ENCODE data around the gene IFFO2. TPM values are rescaled to one million over a fixed set of nuclear protein-coding genes. Genes with fewer than 3 reads are reported as not detected.

The IFFO2 gene
- total and polyA plus RNA-seq, 2 of the 13 experiments (the other 11 are each of a cell fraction or from before 2014, with no cell fraction given) = 7.3 to 16.7 TPM

DNA sequence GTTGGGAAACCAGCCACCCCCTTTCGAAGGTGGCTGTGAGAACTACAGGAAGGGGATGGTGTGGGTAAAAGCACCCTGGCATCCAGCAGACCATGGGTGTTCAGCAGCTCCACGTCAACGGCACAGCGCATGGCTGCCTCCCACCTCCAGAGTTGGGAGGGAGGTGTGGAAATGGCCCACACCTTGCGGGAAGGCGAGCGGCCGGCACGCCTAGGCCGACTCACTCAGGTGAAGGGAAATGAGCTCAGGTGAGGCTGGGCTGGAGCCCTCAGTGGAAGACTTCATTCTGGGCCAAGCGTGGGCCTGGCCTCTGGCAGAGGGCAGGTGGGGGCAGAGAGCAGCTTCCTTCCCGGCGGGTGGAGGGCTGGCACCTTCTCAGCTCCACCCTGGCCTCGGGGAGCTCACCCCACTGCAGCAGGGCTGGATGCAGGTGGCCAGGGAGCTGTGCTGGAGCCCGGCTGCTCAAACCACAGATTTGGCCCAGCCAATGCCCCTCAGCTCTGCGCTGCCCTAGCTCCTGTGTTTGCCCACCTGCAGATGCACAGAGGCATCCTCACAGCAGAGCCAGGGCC lies 29.3 kb downstream of the IFFO2 start (continued):
- no peak for TF ChIP-seq KDM2A (CRISPR knock-in tag; IDR thresholded peaks at IDR 0.05; ENCODE audit: borderline replicate concordance, low read depth)

GRCh38 chr1:18926315-18927081 lies 30.0 kb downstream of the IFFO2 start:
- H4K20me1 ChIP-seq (ENCODE audit: insufficient read depth, low read length) = no peaks in the 10 kb centered on the region; the same call in 1 of the 2 replicates
- POLR2A ChIA-PET = no interaction called here
- H3K9ac ChIP-seq (ENCODE audit: insufficient read depth, low read depth, low read length) = no peak overlapping the region
- 82% methylated on average over 4 of the region's 13 CpGs for WGBS (ENCODE audit: low lambda C conversion rate)
- DNase-seq (ENCODE audit: low spot score) = no peak
- no peak overlapping the region for H3K27ac ChIP-seq (ENCODE audit: extremely low read length, insufficient read depth, low read length)
- H3K9me3 ChIP-seq (ENCODE audit: low read length) = no peaks in the 10 kb centered on the region
- no TSS peak for BruUV-seq (replicated peaks)
- CTCF ChIA-PET (ENCODE audit: low intra/inter-chr PET ratio, low total read pairs) = no interaction called here
- H3K36me3 ChIP-seq (replicated peaks in 1 of 2; ENCODE audit: control insufficient read depth in 1 of 2, insufficient read depth in 2 of 2, low read length in 2 of 2) = 0 out of 5 replicates have a peak, but pooled peaks cover 0 to 2% of the 10 kb centered on the region in 2 experiments
- FAIRE-seq = no peak
- H3K4me1 ChIP-seq (ENCODE audit: insufficient read depth, low read length) = peaks cover 38% of the 10 kb centered on the region
- intact Hi-C loops (cut with micrococcal nuclease; ENCODE audit: unreplicated experiment) (no loop called here), in situ Hi-C loops (cut with HindIII; ENCODE audit: extremely low pct_ligation_motif_present, low pct_unique_long_range_greater_than_20kb) (no loop called here)
- no peak for ATAC-seq
- H3K4me2 ChIP-seq (ENCODE audit: low read depth, low read length) = no peak overlapping the region
- H3K4me3 ChIP-seq (replicated peaks in 1 of 3; ENCODE audit: insufficient read depth in 1 of 3, low read depth in 2 of 3, low read length in 3 of 3) = no peak overlapping the region
- H2AFZ ChIP-seq (ENCODE audit: low read length) = no peak overlapping the region
- H3K27me3 ChIP-seq (ENCODE audit: control insufficient read depth in 1 of 2, insufficient read depth in 2 of 2, low read length in 2 of 2) = no peaks in the 10 kb centered on the region
- H3K79me2 ChIP-seq (ENCODE audit: insufficient read depth, low read length) = peaks cover 34% of the 10 kb centered on the region
- no peak for TF ChIP-seq MTF1 (CRISPR knock-in tag; IDR thresholded peaks at IDR 0.05)
- no peak for TF ChIP-seq RARG (CRISPR knock-in tag; IDR thresholded peaks at IDR 0.05; ENCODE audit: low read depth)
- no peak for TF ChIP-seq BRD4 (CRISPR knock-in tag; IDR thresholded peaks at IDR 0.05)
- TF ChIP-seq, protein P1, sequence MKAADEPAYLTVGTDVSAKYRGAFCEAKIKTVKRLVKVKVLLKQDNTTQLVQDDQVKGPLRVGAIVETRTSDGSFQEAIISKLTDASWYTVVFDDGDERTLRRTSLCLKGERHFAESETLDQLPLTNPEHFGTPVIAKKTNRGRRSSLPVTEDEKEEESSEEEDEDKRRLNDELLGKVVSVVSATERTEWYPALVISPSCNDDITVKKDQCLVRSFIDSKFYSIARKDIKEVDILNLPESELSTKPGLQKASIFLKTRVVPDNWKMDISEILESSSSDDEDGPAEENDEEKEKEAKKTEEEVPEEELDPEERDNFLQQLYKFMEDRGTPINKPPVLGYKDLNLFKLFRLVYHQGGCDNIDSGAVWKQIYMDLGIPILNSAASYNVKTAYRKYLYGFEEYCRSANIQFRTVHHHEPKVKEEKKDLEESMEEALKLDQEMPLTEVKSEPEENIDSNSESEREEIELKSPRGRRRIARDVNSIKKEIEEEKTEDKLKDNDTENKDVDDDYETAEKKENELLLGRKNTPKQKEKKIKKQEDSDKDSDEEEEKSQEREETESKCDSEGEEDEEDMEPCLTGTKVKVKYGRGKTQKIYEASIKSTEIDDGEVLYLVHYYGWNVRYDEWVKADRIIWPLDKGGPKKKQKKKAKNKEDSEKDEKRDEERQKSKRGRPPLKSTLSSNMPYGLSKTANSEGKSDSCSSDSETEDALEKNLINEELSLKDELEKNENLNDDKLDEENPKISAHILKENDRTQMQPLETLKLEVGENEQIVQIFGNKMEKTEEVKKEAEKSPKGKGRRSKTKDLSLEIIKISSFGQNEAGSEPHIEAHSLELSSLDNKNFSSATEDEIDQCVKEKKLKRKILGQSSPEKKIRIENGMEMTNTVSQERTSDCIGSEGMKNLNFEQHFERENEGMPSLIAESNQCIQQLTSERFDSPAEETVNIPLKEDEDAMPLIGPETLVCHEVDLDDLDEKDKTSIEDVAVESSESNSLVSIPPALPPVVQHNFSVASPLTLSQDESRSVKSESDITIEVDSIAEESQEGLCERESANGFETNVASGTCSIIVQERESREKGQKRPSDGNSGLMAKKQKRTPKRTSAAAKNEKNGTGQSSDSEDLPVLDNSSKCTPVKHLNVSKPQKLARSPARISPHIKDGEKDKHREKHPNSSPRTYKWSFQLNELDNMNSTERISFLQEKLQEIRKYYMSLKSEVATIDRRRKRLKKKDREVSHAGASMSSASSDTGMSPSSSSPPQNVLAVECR (CRISPR knock-in tag; IDR thresholded peaks at IDR 0.05; ENCODE audit: borderline replicate concordance) = no peak
- no peak for TF ChIP-seq MED1 (CRISPR knock-in tag; IDR thresholded peaks at IDR 0.05)
- TF ChIP-seq CHCHD3 (CRISPR knock-in tag; IDR thresholded peaks at IDR 0.05) = no peak
- no peak for TF ChIP-seq ZNF33A (CRISPR knock-in tag; IDR thresholded peaks at IDR 0.05; ENCODE audit: borderline replicate concordance)
- TF ChIP-seq, protein P2, sequence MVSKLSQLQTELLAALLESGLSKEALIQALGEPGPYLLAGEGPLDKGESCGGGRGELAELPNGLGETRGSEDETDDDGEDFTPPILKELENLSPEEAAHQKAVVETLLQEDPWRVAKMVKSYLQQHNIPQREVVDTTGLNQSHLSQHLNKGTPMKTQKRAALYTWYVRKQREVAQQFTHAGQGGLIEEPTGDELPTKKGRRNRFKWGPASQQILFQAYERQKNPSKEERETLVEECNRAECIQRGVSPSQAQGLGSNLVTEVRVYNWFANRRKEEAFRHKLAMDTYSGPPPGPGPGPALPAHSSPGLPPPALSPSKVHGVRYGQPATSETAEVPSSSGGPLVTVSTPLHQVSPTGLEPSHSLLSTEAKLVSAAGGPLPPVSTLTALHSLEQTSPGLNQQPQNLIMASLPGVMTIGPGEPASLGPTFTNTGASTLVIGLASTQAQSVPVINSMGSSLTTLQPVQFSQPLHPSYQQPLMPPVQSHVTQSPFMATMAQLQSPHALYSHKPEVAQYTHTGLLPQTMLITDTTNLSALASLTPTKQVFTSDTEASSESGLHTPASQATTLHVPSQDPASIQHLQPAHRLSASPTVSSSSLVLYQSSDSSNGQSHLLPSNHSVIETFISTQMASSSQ (IDR thresholded peaks at IDR 0.05; ENCODE audit: low read depth) = no peak
- TF ChIP-seq, protein P2 (CRISPR knock-in tag; IDR thresholded peaks at IDR 0.05; ENCODE audit: borderline replicate concordance) = no peak
- no peak for TF ChIP-seq HDAC6 (IDR thresholded peaks at IDR 0.05; ENCODE audit: low read depth, low read length)
- TF ChIP-seq XRCC5 (optimal IDR thresholded peaks at IDR 0.05; ENCODE audit: low read length) = no peak
